BE2C (cell line): Measurements from ENCODE around the gene IL17RD.

ENCODE experiments used
- DNase-seq: peaks from one replicate; pipeline ENCODE4 v3.0.0-alpha.2; 2020
- H3K27me3 ChIP-seq: fragments of 250-450 bp; sonication (Bioruptor Pico); 2 replicates; pipeline ENCODE4 v1.5.1; 2020; ENCODE audit warnings: mild to moderate bottlenecking
- H3K36me3 ChIP-seq: fragments of 250-450 bp; sonication (Bioruptor Pico); 2 replicates; pipeline ENCODE4 v1.5.1; 2020; ENCODE audit warnings: mild to moderate bottlenecking
- H3K4me1 ChIP-seq: fragments of 250-450 bp; sonication (Bioruptor Pico); 2 replicates; pipeline ENCODE4 v1.5.1; 2020
- H3K4me3 ChIP-seq: 2 replicates; pipeline ENCODE4 v1.5.1; 2011; ENCODE audit warnings: low read depth, low read length
- H3K9me3 ChIP-seq: fragments of 250-450 bp; sonication (Bioruptor Pico); 2 replicates; pipeline ENCODE4 v1.5.1; 2020
- TF ChIP-seq, protein P1 (sequence below): IDR thresholded peaks from 2 replicates; pipeline ENCODE4 v1.5.1; 2012; ENCODE audit warnings: mild to moderate bottlenecking, low read depth, low read length

The IL17RD gene

GRCh38 chr3:57061556-57061955 lies 103.6 kb downstream of the IL17RD start:
- no peak for DNase-seq
- Histone ChIP-seq H3K36me3 (no peaks in the 10 kb centered on the region), H3K27me3 (no peaks in the 10 kb centered on the region), H3K4me1 (no peaks in the 10 kb centered on the region), H3K9me3 (no peaks in the 10 kb centered on the region), H3K4me3 (no peak overlapping the region)
- TF ChIP-seq, protein P1, sequence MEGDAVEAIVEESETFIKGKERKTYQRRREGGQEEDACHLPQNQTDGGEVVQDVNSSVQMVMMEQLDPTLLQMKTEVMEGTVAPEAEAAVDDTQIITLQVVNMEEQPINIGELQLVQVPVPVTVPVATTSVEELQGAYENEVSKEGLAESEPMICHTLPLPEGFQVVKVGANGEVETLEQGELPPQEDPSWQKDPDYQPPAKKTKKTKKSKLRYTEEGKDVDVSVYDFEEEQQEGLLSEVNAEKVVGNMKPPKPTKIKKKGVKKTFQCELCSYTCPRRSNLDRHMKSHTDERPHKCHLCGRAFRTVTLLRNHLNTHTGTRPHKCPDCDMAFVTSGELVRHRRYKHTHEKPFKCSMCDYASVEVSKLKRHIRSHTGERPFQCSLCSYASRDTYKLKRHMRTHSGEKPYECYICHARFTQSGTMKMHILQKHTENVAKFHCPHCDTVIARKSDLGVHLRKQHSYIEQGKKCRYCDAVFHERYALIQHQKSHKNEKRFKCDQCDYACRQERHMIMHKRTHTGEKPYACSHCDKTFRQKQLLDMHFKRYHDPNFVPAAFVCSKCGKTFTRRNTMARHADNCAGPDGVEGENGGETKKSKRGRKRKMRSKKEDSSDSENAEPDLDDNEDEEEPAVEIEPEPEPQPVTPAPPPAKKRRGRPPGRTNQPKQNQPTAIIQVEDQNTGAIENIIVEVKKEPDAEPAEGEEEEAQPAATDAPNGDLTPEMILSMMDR = no peak

DNA sequence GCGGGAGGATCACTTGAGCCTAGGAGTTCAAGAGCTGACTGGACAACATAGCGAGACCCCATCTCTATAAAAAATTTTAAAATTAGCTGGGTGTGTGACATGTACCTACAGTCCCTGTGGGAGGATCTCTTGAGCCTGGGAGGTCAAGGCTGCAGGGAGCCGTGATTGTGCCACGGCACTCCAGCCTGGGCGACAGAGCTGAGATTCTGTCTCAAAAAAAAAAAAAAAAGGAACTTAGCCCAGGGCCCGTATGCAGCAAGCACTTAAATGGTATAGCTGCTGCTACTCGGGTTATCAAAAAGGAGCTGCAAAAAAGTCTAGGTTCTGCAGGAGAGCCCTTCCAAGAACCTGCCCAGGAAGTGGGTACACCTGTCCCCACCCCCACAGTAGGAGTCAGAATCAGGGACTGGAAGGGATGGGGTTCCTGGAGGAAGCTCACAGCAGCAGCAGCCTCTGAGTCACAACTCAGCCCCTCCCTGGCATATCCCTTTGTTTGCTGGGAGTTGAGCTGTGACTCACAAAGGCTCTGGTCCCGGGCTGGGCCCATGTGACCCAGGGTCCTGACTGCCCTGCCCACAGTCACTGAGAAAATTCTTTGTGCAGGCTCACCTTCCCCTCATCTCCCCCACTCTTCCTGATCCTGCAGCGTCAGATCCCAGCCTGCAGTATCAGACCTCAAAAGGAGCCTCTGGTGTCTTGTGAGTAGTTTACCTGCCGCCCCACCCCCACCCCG lies 104.9 kb downstream of the IL17RD start, which contains the start of gene SPATA12:
Gene SPATA12 (plus strand): TSS at position 576 of the 733 bp plus-strand sequence. CDS start 13,031 bp downstream, outside the sequence.
- Histone ChIP-seq H3K4me3 (no peak within 1 kb of the TSS), H3K9me3 (no peaks in the 10 kb centered on the region), H3K4me1 (no peaks in the 10 kb centered on the region), H3K36me3 (no peaks in the 10 kb centered on the region), H3K27me3 (no peaks in the 10 kb centered on the region)
- TF ChIP-seq, protein P1 = no peak
- peak; percentile 30 for DNase-seq

DNA sequence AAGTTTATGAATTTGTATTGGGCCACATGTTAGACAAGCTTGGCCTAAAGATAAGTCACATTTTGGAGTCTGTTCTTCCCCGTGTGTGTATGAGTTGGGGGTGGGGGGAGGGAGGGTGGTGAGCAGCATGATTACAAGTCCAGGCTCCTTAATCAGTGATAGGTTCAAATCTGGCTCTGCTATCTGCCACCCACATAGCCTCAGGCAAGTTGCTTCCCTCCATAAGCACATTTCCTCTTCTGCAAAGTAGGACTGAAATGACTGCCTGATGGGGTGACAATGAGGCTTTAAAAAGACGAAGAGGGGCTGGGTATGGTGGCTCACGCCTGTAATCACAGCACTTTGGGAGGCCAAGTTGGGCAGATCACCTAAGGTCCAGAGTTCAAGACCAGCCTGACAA lies 105.7 kb downstream of the IL17RD start:
- Histone ChIP-seq H3K9me3 (no peaks in the 10 kb centered on the region), H3K36me3 (no peaks in the 10 kb centered on the region), H3K27me3 (no peaks in the 10 kb centered on the region), H3K4me3 (no peak overlapping the region), H3K4me1 (no peaks in the 10 kb centered on the region)
- TF ChIP-seq, protein P1 = no peak
- DNase-seq = no peak

DNA sequence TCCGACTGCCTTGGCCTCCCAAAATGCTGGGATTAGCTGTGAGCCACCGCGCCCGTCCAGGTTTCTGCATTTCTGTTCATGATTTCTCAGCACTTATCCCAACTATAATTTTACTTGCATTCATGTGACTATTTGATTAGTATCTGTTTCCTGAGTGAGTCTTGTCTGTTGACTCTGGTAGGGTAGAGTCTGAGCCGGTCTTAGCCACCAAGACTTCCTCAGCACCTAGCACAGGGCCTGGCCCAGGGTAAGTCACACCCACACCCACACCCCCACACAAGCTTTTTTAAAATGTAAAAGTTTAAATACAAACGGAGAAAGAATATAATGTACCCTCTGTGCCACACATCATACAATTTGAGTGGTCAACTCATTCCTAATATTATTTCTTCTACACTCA lies 107.8 kb downstream of the IL17RD start:
- Histone ChIP-seq H3K9me3 (no peaks in the 10 kb centered on the region), H3K36me3 (no peaks in the 10 kb centered on the region), H3K4me1 (no peaks in the 10 kb centered on the region), H3K4me3 (no peak overlapping the region), H3K27me3 (no peaks in the 10 kb centered on the region)
- TF ChIP-seq, protein P1 = no peak
- DNase-seq = no peak

- Histone ChIP-seq H3K36me3 (no peaks in the 10 kb centered on the region), H3K4me1 (no peaks in the 10 kb centered on the region), H3K9me3 (no peaks in the 10 kb centered on the region), H3K27me3 (no peaks in the 10 kb centered on the region), H3K4me3 (no peak overlapping the region)
- DNase-seq = no peak
- TF ChIP-seq, protein P1 = no peak
Measured at GRCh38 chr3:57053122-57053521, 112.0 kb downstream of the IL17RD start.

DNA sequence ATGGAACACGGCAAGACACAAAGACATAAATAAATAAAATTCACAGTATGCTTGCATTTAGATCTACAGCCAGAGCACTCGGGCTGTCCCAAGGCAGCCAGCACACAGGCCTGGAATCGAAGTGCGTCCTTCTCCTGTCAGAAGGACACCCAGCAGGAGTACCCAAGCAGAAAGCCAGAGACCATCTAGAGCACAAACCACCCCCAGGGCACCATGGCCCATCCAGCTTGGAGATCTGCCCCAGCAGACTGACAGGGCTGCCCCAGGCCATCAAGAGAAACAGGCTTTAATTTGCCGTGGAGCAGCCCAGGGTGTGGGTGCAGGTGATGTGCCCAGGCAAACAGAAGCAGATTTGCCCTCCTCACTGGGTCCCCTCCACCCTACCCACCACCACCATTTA lies 112.5 kb downstream of the IL17RD start:
- Histone ChIP-seq H3K36me3 (no peaks in the 10 kb centered on the region), H3K9me3 (no peaks in the 10 kb centered on the region)

More for the DNA sequence above, 112.5 kb downstream of the IL17RD start:
- Histone ChIP-seq H3K4me3 (no peak overlapping the region), H3K27me3 (no peaks in the 10 kb centered on the region), H3K4me1 (no peaks in the 10 kb centered on the region)
- DNase-seq = peak; percentile 14
- TF ChIP-seq, protein P1 = no peak
